ENCODE data around the gene CREB3L4.

DNA sequence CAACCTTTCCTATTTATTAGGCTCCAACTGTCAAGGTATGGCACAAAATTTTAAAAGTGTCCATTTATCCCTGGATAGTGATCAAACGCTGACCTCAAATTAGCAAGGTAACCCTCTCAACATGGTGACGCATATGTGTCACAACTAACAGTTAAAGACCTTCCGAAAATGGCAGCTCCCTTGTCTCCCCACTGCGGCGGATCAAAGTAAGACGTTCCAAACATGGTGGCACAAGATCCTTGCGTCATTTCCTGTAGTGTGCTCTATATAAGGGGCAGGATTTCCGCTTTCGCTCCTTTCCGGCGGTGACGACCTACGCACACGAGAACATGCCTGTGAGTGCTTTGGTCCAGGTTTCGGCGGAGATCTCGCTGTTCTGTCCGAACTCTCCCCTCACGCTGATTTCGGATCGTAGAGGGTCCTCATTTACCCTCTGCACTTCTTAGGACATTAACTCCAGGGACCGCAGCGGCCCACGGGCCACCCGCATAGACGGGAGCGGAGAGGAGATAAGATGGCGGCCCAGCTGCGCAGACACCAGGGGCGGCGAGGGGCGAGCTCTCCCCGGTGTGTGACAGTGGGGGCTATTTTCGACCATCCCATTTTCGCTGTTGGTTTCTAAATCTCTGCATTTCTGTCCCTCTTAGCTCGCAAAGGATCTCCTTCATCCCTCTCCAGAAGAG lies 22.9 kb downstream of the CREB3L4 start, which contains the start of gene RPS27:
- TF ChIP-seq PHF20 (CRISPR knock-in tag; IDR thresholded peaks at IDR 0.05) (peak; percentile 90), ZNF138 (CRISPR knock-in tag; IDR thresholded peaks at IDR 0.05; ENCODE audit: low read depth) (0 out of 2 replicates have a peak, but pooled peaks have one; percentile 37), ZNF317 (CRISPR knock-in tag; IDR thresholded peaks at IDR 0.05) (no peak; the same call in 1 of the 2 replicates), SMAD3 (CRISPR knock-in tag; IDR thresholded peaks at IDR 0.05) (peak; percentile 94), BHLHE40 (IDR thresholded peaks at IDR 0.05; ENCODE audit: low read length) (no peak), CREB1 (IDR thresholded peaks at IDR 0.05) (peak; percentile 96), CREB1 (CRISPR knock-in tag; IDR thresholded peaks at IDR 0.05) (peak; percentile 99), SNRNP70 (IDR thresholded peaks at IDR 0.05; ENCODE audit: low read depth, low read length) (no peak), E2F5 (CRISPR knock-in tag; conservative IDR thresholded peaks at IDR 0.05) (peak; percentile 63; the same call in 1 of the 2 replicates), NFYB (CRISPR knock-in tag; IDR thresholded peaks at IDR 0.05) (no peak; the same call in none of the 2 replicates), KDM5A (IDR thresholded peaks at IDR 0.05; ENCODE audit: borderline replicate concordance, low read length) (peak; percentile 66; the same call in 1 of the 2 replicates)
- TF ChIP-seq, protein P1, sequence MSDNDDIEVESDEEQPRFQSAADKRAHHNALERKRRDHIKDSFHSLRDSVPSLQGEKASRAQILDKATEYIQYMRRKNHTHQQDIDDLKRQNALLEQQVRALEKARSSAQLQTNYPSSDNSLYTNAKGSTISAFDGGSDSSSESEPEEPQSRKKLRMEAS (IDR thresholded peaks at IDR 0.05) = peak; percentile 66; the same call in 1 of the 2 replicates

All from HepG2 (cell line).